PC-3 (cell line): Measurements from ENCODE around the gene ANO4. TPM values are rescaled to one million over a fixed set of nuclear protein-coding genes. Genes with fewer than 3 reads are reported as not detected.

Source experiments
- ATAC-seq: fragments of 200-7000 bp; cut with Tn5 transposase; 2 replicates; pipeline ENCODE4 v1.9.1; 2020; ENCODE audit warnings: mild to moderate bottlenecking, moderate library complexity
- BruUV-seq: library from RNA; stranded (reverse); fragments of 400-500 nt; replicated peaks from 2 replicates; lab custom pipeline; 2021; lab: Mats Ljungman, UMichigan
- CTCF ChIA-PET: fragments of 300-600 bp; sonication (Branson Sonifier 250); formaldehyde crosslinking; loops from one replicate; lab custom pipeline; 2022; ENCODE audit warnings: antibody characterized with exemption; lab: Charles Lee
- POLR2A ChIA-PET: fragments of 300-600 bp; sonication (Branson Sonifier 250); formaldehyde crosslinking; loops from one replicate; lab custom pipeline; 2022; ENCODE audit warnings: antibody characterized with exemption; ENCODE audit not compliant: unreplicated experiment; lab: Charles Lee
- DNase-seq: peaks from one replicate; pipeline ENCODE4 v3.0.0-alpha.2; 2015
- H2AFZ ChIP-seq: fragments of 300-600 bp; sonication (generic); 2 replicates; pipeline ENCODE4 v1.6.0; 2016; ENCODE audit warnings: antibody characterized with exemption, low read length
- H3F3A ChIP-seq: fragments of 300-600 bp; sonication (generic); one replicate; pipeline ENCODE4 v1.6.0; 2017; ENCODE audit warnings: antibody characterized with exemption, low read length, control low read depth, mild to moderate bottlenecking; ENCODE audit not compliant: unreplicated experiment
- H3K27ac ChIP-seq: fragments of 300-600 bp; sonication (generic); 2 replicates; pipeline ENCODE4 v1.5.1; 2016; ENCODE audit warnings: mild to moderate bottlenecking, low read length
- H3K27me3 ChIP-seq: fragments of 300-600 bp; sonication (generic); 2 replicates; pipeline ENCODE4 v1.6.1; 2016; ENCODE audit warnings: low read length, mixed read lengths
- H3K36me3 ChIP-seq: fragments of 300-600 bp; sonication (generic); 2 replicates; pipeline ENCODE4 v1.6.1; 2016; ENCODE audit warnings: low read depth, mixed run types, low read length, mixed read lengths
- H3K4me1 ChIP-seq: fragments of 300-600 bp; sonication (generic); 2 replicates; pipeline ENCODE4 v1.5.1; 2016; ENCODE audit warnings: low read length; ENCODE audit not compliant: insufficient read depth
- H3K4me2 ChIP-seq: fragments of 300-600 bp; sonication (generic); 2 replicates; pipeline ENCODE4 v1.6.0; 2016; ENCODE audit warnings: low read length
- H3K4me3 ChIP-seq: fragments of 300-600 bp; sonication (generic); 2 replicates; pipeline ENCODE4 v1.5.1; 2016; ENCODE audit warnings: mild to moderate bottlenecking, low read length, mixed read lengths
- H3K79me2 ChIP-seq: fragments of 300-600 bp; sonication (generic); 2 replicates; pipeline ENCODE4 v1.6.1; 2017; ENCODE audit warnings: low read length, mixed read lengths
- H3K9ac ChIP-seq: fragments of 300-600 bp; sonication (generic); 2 replicates; pipeline ENCODE4 v1.6.0; 2016; ENCODE audit warnings: mild to moderate bottlenecking, low read length
- H3K9me2 ChIP-seq: fragments of 300-600 bp; sonication (generic); replicated peaks from 2 replicates; pipeline ENCODE4 v1.6.1; 2016; ENCODE audit warnings: mixed run types, low read length, mixed read lengths
- H3K9me3 ChIP-seq: fragments of 300-600 bp; sonication (generic); 2 replicates; pipeline ENCODE4 v1.6.1; 2016; ENCODE audit warnings: low read length, mixed read lengths
- H4K20me1 ChIP-seq: fragments of 300-600 bp; sonication (generic); 2 replicates; pipeline ENCODE4 v1.6.1; 2016; ENCODE audit warnings: low read length, mixed read lengths
- CTCF ChIP-seq: fragments of 300-600 bp; sonication (generic); conservative IDR thresholded peaks from 2 replicates; pipeline ENCODE4 v1.5.1; 2017; ENCODE audit warnings: antibody characterized with exemption, low read depth, mild to moderate bottlenecking, low read length
- EZH2 ChIP-seq: fragments of 300-600 bp; sonication (generic); IDR thresholded peaks from one replicate; pipeline ENCODE4 v1.6.1; 2017; ENCODE audit warnings: antibody characterized with exemption, mild to moderate bottlenecking, low read length; ENCODE audit not compliant: unreplicated experiment
- EZH2phosphoT487 ChIP-seq: fragments of 300-600 bp; sonication (generic); IDR thresholded peaks from 2 replicates; pipeline ENCODE4 v1.6.1; 2018; ENCODE audit warnings: mild to moderate bottlenecking, antibody characterized with exemption, low read length, borderline replicate concordance
- intact Hi-C: fragments of 100-400 bp; cut with micrococcal nuclease; formaldehyde crosslinking; loops from 2 replicates; pipeline ENCODE4 v1.9.0; 2023
- total RNA-seq: library from RNA; depleted of rRNA; stranded (reverse); fragments of >200 nt; gene quantifications from 2 replicates; pipeline ENCODE4 v1.2.3, GENCODE V29; 2014

Gene ANO4
- total RNA-seq, 1 experiment from 2014 or later = not detected

DNA sequence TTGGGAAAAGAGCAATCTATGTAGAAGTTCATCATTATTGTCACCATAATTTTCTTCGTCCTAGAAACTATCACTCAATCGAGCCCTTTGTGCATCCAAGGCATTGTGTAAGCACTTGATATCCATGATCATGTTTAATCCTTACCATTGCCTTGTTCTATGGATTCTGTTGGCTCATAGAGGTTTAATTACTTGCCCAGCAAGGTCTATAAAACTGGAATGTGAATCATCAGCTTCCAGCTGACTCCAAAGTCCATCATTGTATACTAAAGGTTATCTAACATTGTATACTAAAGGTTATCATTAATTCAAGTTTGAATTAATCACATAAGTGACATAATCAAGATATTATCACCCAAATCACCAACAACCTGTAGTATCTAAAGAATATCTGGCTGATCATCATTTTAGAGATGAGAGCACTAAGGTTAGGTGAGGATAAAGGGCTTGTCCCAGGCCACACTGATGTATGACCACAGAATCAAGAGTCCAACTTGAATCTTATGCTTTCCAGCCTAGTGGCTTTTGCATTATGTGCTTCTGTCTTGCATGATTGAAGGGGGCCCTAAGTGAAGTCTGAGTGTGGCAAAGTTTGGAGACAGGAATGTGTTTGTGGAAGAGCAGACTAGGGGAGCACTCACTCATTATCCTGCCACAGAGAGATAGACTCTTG, 188.1 kb downstream of the ANO4 start:
- Histone ChIP-seq H3K79me2 (no peaks in the 10 kb centered on the region), H3K9me3 (no peaks in the 10 kb centered on the region), H3K9ac (no peak overlapping the region), H4K20me1 (no peaks in the 10 kb centered on the region), H3K4me3 (no peak overlapping the region), H3K9me2 (no peaks in the 10 kb centered on the region), H3K27me3 (no peaks in the 10 kb centered on the region), H3K4me2 (no peak overlapping the region), H3K4me1 (no peaks in the 10 kb centered on the region), H2AFZ (no peak overlapping the region), H3K27ac (no peak overlapping the region), H3K36me3 (no peaks in the 10 kb centered on the region), H3F3A (no peaks in the 10 kb centered on the region)
- TF ChIP-seq CTCF (no peak), EZH2phosphoT487 (no peak), EZH2 (no peak)
- POLR2A ChIA-PET = no interaction called here
- ATAC-seq (no peak), DNase-seq (no peak)
- BruUV-seq = no TSS peak
- intact Hi-C loops = no loop called here
- CTCF ChIA-PET = no interaction called here

DNA sequence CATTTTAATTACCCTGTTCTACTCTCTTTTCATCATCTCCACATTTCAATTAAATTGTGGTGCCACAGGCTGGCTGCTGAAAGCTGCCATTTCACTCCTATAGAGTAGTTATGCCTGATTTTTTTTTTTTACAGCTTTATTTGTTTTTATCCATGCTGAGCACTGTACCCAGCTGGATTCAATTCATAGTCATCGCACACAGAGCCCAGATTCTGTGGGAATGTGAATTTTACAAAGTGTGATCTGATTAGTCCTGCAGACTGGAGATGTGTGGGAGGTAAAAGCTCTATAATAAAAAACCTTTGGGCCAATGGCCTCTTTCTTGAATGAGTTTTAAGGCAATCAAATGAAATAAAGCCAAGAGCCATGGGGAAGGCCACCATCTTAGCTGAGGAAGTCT, 190.2 kb downstream of the ANO4 start:
- ChIA-PET CTCF (no interaction called here), POLR2A (no interaction called here)
- H2AFZ ChIP-seq = no peak overlapping the region
- no peaks in the 10 kb centered on the region for H3K9me2 ChIP-seq
- H3K9me3 ChIP-seq = 0 out of 2 replicates have a peak, but pooled peaks cover 4% of the 10 kb centered on the region
- no peak for TF ChIP-seq CTCF
- TF ChIP-seq EZH2 = no peak
- no peak for TF ChIP-seq EZH2phosphoT487
- ATAC-seq (no peak), DNase-seq (no peak)
- no peaks in the 10 kb centered on the region for H4K20me1 ChIP-seq
- no peak overlapping the region for H3K27ac ChIP-seq
- intact Hi-C loops = no loop called here
- no peaks in the 10 kb centered on the region for H3K27me3 ChIP-seq
- H3K4me2 ChIP-seq = no peak overlapping the region
- H3K4me1 ChIP-seq = no peaks in the 10 kb centered on the region
- H3K9ac ChIP-seq = no peak overlapping the region
- H3K36me3 ChIP-seq = no peaks in the 10 kb centered on the region
- no peak overlapping the region for H3K4me3 ChIP-seq
- BruUV-seq = no TSS peak
- H3K79me2 ChIP-seq = no peaks in the 10 kb centered on the region
- H3F3A ChIP-seq = no peaks in the 10 kb centered on the region
